Measurements from ENCODE around the gene N4BP3.

DNA sequence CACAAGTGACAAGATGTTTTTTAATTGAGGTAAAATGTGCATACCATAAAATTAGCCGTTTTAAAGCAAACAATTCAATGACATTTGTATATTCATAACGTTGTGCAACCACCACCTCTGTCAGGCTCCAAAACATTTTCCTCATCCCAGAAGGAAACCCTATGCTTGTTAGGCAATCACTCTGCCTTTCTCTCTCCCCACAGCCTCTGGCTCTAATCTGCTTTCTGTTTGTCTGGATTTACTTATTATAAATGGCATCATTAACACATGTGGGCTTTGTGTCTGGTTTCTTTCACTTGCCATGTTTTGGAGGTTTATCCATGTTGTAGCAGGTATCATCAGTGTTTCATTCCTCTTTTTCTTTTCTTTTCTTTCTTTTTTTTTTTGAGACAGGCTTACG is 1.4 kb upstream of the N4BP3 start:
- TF ChIP-seq, protein P1, sequence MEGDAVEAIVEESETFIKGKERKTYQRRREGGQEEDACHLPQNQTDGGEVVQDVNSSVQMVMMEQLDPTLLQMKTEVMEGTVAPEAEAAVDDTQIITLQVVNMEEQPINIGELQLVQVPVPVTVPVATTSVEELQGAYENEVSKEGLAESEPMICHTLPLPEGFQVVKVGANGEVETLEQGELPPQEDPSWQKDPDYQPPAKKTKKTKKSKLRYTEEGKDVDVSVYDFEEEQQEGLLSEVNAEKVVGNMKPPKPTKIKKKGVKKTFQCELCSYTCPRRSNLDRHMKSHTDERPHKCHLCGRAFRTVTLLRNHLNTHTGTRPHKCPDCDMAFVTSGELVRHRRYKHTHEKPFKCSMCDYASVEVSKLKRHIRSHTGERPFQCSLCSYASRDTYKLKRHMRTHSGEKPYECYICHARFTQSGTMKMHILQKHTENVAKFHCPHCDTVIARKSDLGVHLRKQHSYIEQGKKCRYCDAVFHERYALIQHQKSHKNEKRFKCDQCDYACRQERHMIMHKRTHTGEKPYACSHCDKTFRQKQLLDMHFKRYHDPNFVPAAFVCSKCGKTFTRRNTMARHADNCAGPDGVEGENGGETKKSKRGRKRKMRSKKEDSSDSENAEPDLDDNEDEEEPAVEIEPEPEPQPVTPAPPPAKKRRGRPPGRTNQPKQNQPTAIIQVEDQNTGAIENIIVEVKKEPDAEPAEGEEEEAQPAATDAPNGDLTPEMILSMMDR (conservative IDR thresholded peaks at IDR 0.05; ENCODE audit: low read length) = no peak
- no peak for TF ChIP-seq EZH2phosphoT487 (IDR thresholded peaks at IDR 0.05; ENCODE audit: borderline replicate concordance, low read depth, low read length)
